ENCODE data around the gene GAREM2.

Gene GAREM2

DNA sequence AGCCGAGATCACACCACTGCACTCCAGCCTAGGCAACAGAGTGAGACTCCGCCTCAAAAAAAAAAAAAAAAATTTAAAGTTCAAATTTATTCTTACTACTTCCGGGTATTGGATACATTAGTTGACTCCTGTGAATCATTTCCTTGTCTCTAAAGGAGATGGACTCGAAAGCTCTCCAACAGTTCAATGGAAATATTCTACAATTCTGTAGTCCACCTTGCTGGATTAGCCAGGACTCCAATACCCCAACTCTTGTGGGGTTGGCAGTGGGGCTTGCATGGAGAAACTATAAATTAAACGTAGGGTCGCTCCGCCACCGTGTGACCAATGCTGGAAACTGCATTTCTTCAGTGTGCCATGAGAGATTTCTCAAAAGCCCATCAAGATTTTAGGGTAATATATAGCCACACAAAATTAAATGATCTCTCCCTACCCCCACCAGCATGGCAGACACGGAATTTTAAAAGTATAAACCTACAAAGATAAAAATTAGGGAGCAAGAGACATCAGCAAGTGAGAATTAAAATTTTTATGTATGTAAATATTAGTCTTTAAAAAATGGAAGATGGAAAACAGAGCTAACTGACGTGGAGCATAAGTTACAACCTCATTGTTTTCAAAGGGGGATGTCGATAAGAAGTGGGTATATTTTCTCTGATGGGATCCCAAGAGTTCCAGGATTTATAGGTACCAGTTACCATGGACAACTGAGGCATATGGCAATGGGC, 27.8 kb upstream of the GAREM2 start:
- Histone ChIP-seq H3K4me3 (ENCODE audit: low read length) (no peak overlapping the region), H3K4me1 (ENCODE audit: control insufficient read depth, low read length) (no peaks in the 10 kb centered on the region)

GRCh38 chr2:26148501-26148900, 24.4 kb upstream of the GAREM2 start:
- Histone ChIP-seq H3K79me2 (ENCODE audit: control insufficient read depth, low read length) (no peaks in the 10 kb centered on the region), H3K4me1 (ENCODE audit: control insufficient read depth, low read length) (no peaks in the 10 kb centered on the region), H3K9me3 (ENCODE audit: control insufficient read depth, insufficient read depth, low read length) (no peaks in the 10 kb centered on the region), H3K4me2 (ENCODE audit: low read length) (no peak overlapping the region), H3K4me3 (ENCODE audit: low read length) (no peak overlapping the region), H3F3A (ENCODE audit: control insufficient read depth, insufficient read depth) (no peaks in the 10 kb centered on the region), H3K27ac (ENCODE audit: low read depth, low read length) (no peak overlapping the region), H3K27me3 (ENCODE audit: control insufficient read depth, low read length) (peaks cover 5% of the 10 kb centered on the region; the same call in 1 of the 2 replicates), H3K36me3 (ENCODE audit: control insufficient read depth, low read length) (no peaks in the 10 kb centered on the region), H3K9me2 (replicated peaks; ENCODE audit: control insufficient read depth, low read length) (no peaks in the 10 kb centered on the region), H4K20me1 (ENCODE audit: control insufficient read depth, insufficient read depth, low read depth, low read length) (no peaks in the 10 kb centered on the region)
- TF ChIP-seq, protein P1, sequence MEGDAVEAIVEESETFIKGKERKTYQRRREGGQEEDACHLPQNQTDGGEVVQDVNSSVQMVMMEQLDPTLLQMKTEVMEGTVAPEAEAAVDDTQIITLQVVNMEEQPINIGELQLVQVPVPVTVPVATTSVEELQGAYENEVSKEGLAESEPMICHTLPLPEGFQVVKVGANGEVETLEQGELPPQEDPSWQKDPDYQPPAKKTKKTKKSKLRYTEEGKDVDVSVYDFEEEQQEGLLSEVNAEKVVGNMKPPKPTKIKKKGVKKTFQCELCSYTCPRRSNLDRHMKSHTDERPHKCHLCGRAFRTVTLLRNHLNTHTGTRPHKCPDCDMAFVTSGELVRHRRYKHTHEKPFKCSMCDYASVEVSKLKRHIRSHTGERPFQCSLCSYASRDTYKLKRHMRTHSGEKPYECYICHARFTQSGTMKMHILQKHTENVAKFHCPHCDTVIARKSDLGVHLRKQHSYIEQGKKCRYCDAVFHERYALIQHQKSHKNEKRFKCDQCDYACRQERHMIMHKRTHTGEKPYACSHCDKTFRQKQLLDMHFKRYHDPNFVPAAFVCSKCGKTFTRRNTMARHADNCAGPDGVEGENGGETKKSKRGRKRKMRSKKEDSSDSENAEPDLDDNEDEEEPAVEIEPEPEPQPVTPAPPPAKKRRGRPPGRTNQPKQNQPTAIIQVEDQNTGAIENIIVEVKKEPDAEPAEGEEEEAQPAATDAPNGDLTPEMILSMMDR (IDR thresholded peaks at IDR 0.05; ENCODE audit: low read depth, low read length, poor library complexity, severe bottlenecking), result no peak
- no peak for TF ChIP-seq EZH2phosphoT487 (IDR thresholded peaks at IDR 0.05; ENCODE audit: borderline replicate concordance, low read length)

More for the DNA sequence above, 27.8 kb upstream of the GAREM2 start:
- Histone ChIP-seq H3K27ac (ENCODE audit: low read depth, low read length) (no peak overlapping the region), H3K9me2 (replicated peaks; ENCODE audit: control insufficient read depth, low read length) (no peaks in the 10 kb centered on the region), H3K9me3 (ENCODE audit: control insufficient read depth, insufficient read depth, low read length) (no peaks in the 10 kb centered on the region), H4K20me1 (ENCODE audit: control insufficient read depth, insufficient read depth, low read depth, low read length) (0 out of 2 replicates have a peak, but pooled peaks cover 4% of the 10 kb centered on the region), H3K4me2 (ENCODE audit: low read length) (no peak overlapping the region), H3F3A (ENCODE audit: control insufficient read depth, insufficient read depth) (peaks cover 5% of the 10 kb centered on the region; the same call in 1 of the 2 replicates), H3K36me3 (ENCODE audit: control insufficient read depth, low read length) (no peaks in the 10 kb centered on the region), H3K79me2 (ENCODE audit: control insufficient read depth, low read length) (no peaks in the 10 kb centered on the region), H3K27me3 (ENCODE audit: control insufficient read depth, low read length) (no peaks in the 10 kb centered on the region)
- TF ChIP-seq EZH2phosphoT487 (IDR thresholded peaks at IDR 0.05; ENCODE audit: borderline replicate concordance, low read length), result no peak
- TF ChIP-seq, protein P1 (IDR thresholded peaks at IDR 0.05; ENCODE audit: low read depth, low read length, poor library complexity, severe bottlenecking), result peak; percentile 79

DNA sequence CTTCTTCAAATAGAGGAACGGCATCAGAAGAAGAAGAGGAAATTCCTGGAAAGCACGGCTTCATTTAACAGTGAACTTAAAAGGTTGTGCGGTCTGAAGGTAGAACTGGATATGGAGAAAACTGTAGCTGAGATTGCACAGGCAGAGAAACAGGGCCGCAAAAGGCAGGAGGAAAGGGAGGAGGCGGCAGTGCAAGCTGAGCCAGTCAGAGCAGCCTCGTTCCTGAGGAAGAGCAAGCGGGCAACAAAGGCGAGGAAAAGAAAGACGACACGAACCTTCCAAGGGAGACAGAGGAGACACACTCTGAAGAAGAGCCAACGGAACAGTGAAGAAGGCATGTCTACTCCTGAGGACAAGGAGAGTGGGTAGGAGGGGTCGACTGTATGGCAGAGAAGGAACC, 22.6 kb upstream of the GAREM2 start:
- peaks cover 5% of the 10 kb centered on the region; the same call in 1 of the 2 replicates for H3K27me3 ChIP-seq (ENCODE audit: control insufficient read depth, low read length)
- H3K4me2 ChIP-seq (ENCODE audit: low read length), result no peak overlapping the region
- no peak overlapping the region for H3K4me3 ChIP-seq (ENCODE audit: low read length)
- H3K27ac ChIP-seq (ENCODE audit: low read depth, low read length), result no peak overlapping the region
- TF ChIP-seq EZH2phosphoT487 (IDR thresholded peaks at IDR 0.05; ENCODE audit: borderline replicate concordance, low read length), result no peak
- no peaks in the 10 kb centered on the region for H3K79me2 ChIP-seq (ENCODE audit: control insufficient read depth, low read length)
- no peaks in the 10 kb centered on the region for H4K20me1 ChIP-seq (ENCODE audit: control insufficient read depth, insufficient read depth, low read depth, low read length)
- H3K9me2 ChIP-seq (replicated peaks; ENCODE audit: control insufficient read depth, low read length), result no peaks in the 10 kb centered on the region
- no peaks in the 10 kb centered on the region for H3K4me1 ChIP-seq (ENCODE audit: control insufficient read depth, low read length)
- H3F3A ChIP-seq (ENCODE audit: control insufficient read depth, insufficient read depth), result no peaks in the 10 kb centered on the region
- no peaks in the 10 kb centered on the region for H3K36me3 ChIP-seq (ENCODE audit: control insufficient read depth, low read length)
- no peaks in the 10 kb centered on the region for H3K9me3 ChIP-seq (ENCODE audit: control insufficient read depth, insufficient read depth, low read length)

GRCh38 chr2:26157580-26157979, 15.3 kb upstream of the GAREM2 start:
- H3K27ac ChIP-seq (ENCODE audit: low read depth, low read length), result no peak overlapping the region
- H3K9me3 ChIP-seq (ENCODE audit: control insufficient read depth, insufficient read depth, low read length), result no peaks in the 10 kb centered on the region
- no peak overlapping the region for H3K4me2 ChIP-seq (ENCODE audit: low read length)
- H3F3A ChIP-seq (ENCODE audit: control insufficient read depth, insufficient read depth), result no peaks in the 10 kb centered on the region
- TF ChIP-seq, protein P1 (IDR thresholded peaks at IDR 0.05; ENCODE audit: low read depth, low read length, poor library complexity, severe bottlenecking), result no peak
- no peak for TF ChIP-seq EZH2phosphoT487 (IDR thresholded peaks at IDR 0.05; ENCODE audit: borderline replicate concordance, low read length)
- no peak overlapping the region for H3K4me3 ChIP-seq (ENCODE audit: low read length)
- no peaks in the 10 kb centered on the region for H3K4me1 ChIP-seq (ENCODE audit: control insufficient read depth, low read length)
- no peaks in the 10 kb centered on the region for H4K20me1 ChIP-seq (ENCODE audit: control insufficient read depth, insufficient read depth, low read depth, low read length)
- H3K79me2 ChIP-seq (ENCODE audit: control insufficient read depth, low read length), result no peaks in the 10 kb centered on the region
- no peaks in the 10 kb centered on the region for H3K9me2 ChIP-seq (replicated peaks; ENCODE audit: control insufficient read depth, low read length)
- H3K27me3 ChIP-seq (ENCODE audit: control insufficient read depth, low read length), result no peaks in the 10 kb centered on the region
- no peaks in the 10 kb centered on the region for H3K36me3 ChIP-seq (ENCODE audit: control insufficient read depth, low read length)
